Choroid plexus epithelial cell (primary cell): ENCODE results near the gene VPS13D.

Source experiments
- DNase-seq: peaks from one replicate; pipeline ENCODE4 v3.0.0-alpha.2; 2010; ENCODE audit warnings: low read depth
- H3K4me3 ChIP-seq: 2 replicates; pipeline ENCODE4 v1.5.1; 2011; ENCODE audit warnings: low read depth, mild to moderate bottlenecking, control low read depth, low read length, moderate library complexity
- CTCF ChIP-seq: conservative IDR thresholded peaks from 2 replicates; pipeline ENCODE4 v1.5.1; 2011; ENCODE audit warnings: low read depth, mild to moderate bottlenecking, control low read depth, inconsistent platforms, low read length, moderate library complexity

The VPS13D gene

GRCh38 chr1:12231276-12231595 lies 1.4 kb downstream of the VPS13D start:
- peak overlapping the region; percentile 84 for H3K4me3 ChIP-seq
- DNase-seq: peak; percentile 34
- TF ChIP-seq CTCF: no peak

GRCh38 chr1:12232221-12232620 lies 2.4 kb downstream of the VPS13D start:
- DNase-seq: no peak
- no peak for TF ChIP-seq CTCF

GRCh38 chr1:12244078-12244477 lies 14.2 kb downstream of the VPS13D start:
- H3K4me3 ChIP-seq: no peak overlapping the region
- DNase-seq: peak; percentile 50
- peak; percentile 71 for TF ChIP-seq CTCF

More at GRCh38 chr1:12232221-12232620, 2.4 kb downstream of the VPS13D start:
- H3K4me3 ChIP-seq: no peak overlapping the region

GRCh38 chr1:12244585-12244984 lies 14.8 kb downstream of the VPS13D start:
- TF ChIP-seq CTCF: no peak

GRCh38 chr1:12245116-12245515 lies 15.3 kb downstream of the VPS13D start:
- peak; percentile 11 for DNase-seq
- no peak overlapping the region for H3K4me3 ChIP-seq
- no peak for TF ChIP-seq CTCF

More at GRCh38 chr1:12244585-12244984, 14.8 kb downstream of the VPS13D start:
- no peak for DNase-seq
- no peak overlapping the region for H3K4me3 ChIP-seq

- DNase-seq: no peak
- TF ChIP-seq CTCF: no peak
- H3K4me3 ChIP-seq: no peak overlapping the region
These were observed 15.9 kb downstream of the VPS13D start for GRCh38 chr1:12245733-12246132.

GRCh38 chr1:12246584-12246983 lies 16.8 kb downstream of the VPS13D start:
- no peak for DNase-seq
- TF ChIP-seq CTCF: no peak
- H3K4me3 ChIP-seq: no peak overlapping the region
